Upper lobe of right lung (tissue), 1 donor: Measurements from ENCODE around the gene ZNF275. TPM values are rescaled to one million over a fixed set of nuclear protein-coding genes. Genes with fewer than 3 reads are reported as not detected.

Experiments
- ATAC-seq: fragments of 200-7000 bp; cut with Tn5 transposase; one replicate; pipeline ENCODE4 v1.9.1; 2020; ENCODE audit warnings: mild to moderate bottlenecking, moderate library complexity
- DNase-seq: peaks from one replicate; pipeline ENCODE4 v3.0.0-alpha.2; 2020
- H3K27ac ChIP-seq: fragments of 200-600 bp; one replicate; pipeline ENCODE4 v1.8.0; 2022
- H3K27me3 ChIP-seq: fragments of 200-600 bp; one replicate; pipeline ENCODE4 v1.8.0; 2022; ENCODE audit warnings: mild to moderate bottlenecking
- H3K36me3 ChIP-seq: fragments of 200-600 bp; one replicate; pipeline ENCODE4 v1.8.0; 2022
- H3K4me1 ChIP-seq: fragments of 200-600 bp; one replicate; pipeline ENCODE4 v1.8.0; 2022
- H3K4me3 ChIP-seq: fragments of 200-600 bp; one replicate; pipeline ENCODE4 v1.8.0; 2022; ENCODE audit warnings: mild to moderate bottlenecking
- H3K9me3 ChIP-seq: fragments of 200-600 bp; one replicate; pipeline ENCODE4 v1.8.0; 2022
- intact Hi-C: fragments of 100-400 bp; cut with DNase I; formaldehyde crosslinking; loops from one replicate; pipeline ENCODE4 v1.11.0; 2022
- total RNA-seq: library from RNA; stranded (reverse); fragmentation: NEBNext Ultra II Directional; extraction: Animal tissue kit (Norgen Biotek cat#: 25700); gene quantifications from one replicate; pipeline ENCODE4 v1.2.1, GENCODE V29; 2021
- TF ChIP-seq, protein P1 (sequence below): fragments of 200-600 bp; IDR thresholded peaks from one replicate; pipeline ENCODE4 v1.8.0; 2022; ENCODE audit warnings: antibody characterized with exemption
- donor health status: DM: no; HTN: yes; CAD: no; lungs with severe emphysema.

Gene ZNF275
- total RNA-seq, 1 donor from 2014 or later: 9.0 TPM

DNA sequence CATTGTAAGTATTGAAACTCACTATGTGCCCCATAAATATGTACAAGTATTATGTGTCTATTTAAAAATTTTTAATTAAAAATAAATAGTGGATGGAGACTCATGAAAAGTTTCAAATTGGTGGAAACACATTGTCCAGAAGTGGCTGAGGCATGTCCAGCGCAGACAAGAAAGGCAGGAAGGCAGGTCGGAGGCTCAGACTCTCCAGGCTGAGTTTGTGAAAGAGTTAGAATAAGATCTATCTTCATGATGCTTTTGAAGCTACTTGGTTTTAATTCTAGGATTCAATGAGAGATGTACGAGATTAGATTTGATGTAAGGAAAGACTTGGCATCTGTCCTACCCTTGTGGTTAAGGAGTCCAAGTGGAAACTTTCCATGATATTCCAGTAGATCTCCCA, 32.2 kb upstream of the ZNF275 start:
- no peaks in the 10 kb centered on the region for H3K36me3 ChIP-seq
- ATAC-seq (no peak), DNase-seq (no peak)
- H3K4me3 ChIP-seq: no peak overlapping the region
- no peaks in the 10 kb centered on the region for H3K27me3 ChIP-seq
- H3K9me3 ChIP-seq: no peaks in the 10 kb centered on the region
- intact Hi-C loops: no loop called here
- H3K27ac ChIP-seq: no peak overlapping the region
- H3K4me1 ChIP-seq: no peaks in the 10 kb centered on the region
- TF ChIP-seq, protein P1, sequence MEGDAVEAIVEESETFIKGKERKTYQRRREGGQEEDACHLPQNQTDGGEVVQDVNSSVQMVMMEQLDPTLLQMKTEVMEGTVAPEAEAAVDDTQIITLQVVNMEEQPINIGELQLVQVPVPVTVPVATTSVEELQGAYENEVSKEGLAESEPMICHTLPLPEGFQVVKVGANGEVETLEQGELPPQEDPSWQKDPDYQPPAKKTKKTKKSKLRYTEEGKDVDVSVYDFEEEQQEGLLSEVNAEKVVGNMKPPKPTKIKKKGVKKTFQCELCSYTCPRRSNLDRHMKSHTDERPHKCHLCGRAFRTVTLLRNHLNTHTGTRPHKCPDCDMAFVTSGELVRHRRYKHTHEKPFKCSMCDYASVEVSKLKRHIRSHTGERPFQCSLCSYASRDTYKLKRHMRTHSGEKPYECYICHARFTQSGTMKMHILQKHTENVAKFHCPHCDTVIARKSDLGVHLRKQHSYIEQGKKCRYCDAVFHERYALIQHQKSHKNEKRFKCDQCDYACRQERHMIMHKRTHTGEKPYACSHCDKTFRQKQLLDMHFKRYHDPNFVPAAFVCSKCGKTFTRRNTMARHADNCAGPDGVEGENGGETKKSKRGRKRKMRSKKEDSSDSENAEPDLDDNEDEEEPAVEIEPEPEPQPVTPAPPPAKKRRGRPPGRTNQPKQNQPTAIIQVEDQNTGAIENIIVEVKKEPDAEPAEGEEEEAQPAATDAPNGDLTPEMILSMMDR: no peak

DNA sequence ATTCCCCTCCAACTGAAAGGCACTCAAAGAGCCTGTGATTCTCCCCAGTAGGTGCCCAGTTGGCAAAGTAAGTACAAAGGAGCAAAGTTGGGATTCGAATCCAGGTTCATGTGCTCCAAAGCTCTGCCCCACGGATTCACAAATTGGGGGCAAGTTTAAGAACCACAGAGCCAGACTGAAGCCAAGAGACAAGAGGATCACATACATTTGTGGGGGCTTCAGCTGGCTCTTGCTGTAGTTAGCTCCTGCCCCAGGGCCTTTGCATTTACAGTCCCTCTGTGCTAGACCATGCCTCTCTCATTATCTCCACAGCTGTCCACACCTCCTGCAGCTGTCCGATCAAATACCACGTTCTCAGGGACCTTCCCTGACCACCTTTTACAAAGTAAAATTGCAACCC, 31.2 kb upstream of the ZNF275 start:
- H3K27me3 ChIP-seq: no peaks in the 10 kb centered on the region
- intact Hi-C loops: no loop called here
- no peak for ATAC-seq
- H3K27ac ChIP-seq: no peak overlapping the region
- H3K9me3 ChIP-seq: no peaks in the 10 kb centered on the region
- no peaks in the 10 kb centered on the region for H3K36me3 ChIP-seq
- no peak overlapping the region for H3K4me3 ChIP-seq
- DNase-seq: no peak
- no peaks in the 10 kb centered on the region for H3K4me1 ChIP-seq
- TF ChIP-seq, protein P1: no peak

DNA sequence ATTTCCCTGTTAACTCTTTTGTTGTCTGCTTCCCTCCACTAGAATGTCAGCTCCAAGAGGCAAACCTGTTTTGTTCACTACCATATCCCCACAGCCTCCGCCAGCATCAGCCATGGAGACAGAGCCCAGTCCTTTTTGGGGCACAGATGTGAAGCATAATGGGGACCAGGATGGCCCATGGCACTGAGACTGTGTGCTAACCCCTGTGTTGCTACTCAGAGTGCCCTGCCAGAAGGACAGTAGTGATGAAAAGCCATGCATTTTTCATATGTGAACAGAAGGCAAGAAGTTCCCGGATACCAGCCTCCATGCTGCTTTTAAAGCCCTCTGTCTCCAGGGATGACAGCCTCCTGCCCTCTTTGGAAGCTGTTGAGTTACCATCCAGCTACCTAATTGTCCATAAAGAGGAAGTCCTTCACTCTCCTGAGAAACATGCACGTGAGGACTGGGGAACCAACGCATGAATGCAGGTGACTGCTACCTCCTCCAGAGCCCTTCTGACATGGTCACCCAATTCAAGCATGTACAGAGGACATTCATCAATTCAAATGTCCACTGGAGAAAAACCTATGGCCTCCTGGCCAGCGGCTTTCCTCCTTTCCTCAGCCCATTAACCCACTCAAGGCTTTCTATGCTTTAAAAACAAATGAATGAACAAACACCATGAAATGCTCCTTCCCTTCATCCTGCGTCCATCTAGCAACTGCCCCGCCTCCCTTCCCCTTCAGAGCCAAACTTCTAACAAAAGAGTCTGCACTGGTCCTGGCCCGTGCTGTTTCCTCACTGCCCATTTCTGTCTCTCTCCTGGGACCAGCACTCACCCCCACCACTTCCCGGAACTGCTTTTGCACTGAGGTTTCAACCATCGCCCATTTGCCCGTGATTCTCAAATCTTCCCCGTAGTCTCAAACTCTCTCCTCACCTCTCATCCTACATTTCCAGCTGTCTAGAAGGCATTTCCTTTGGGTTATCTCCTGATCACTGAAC, 30.4 kb upstream of the ZNF275 start:
- TF ChIP-seq, protein P1: no peak
- ATAC-seq (no peak), DNase-seq (no peak)
- Histone ChIP-seq H3K27me3 (no peaks in the 10 kb centered on the region), H3K36me3 (no peaks in the 10 kb centered on the region), H3K9me3 (no peaks in the 10 kb centered on the region), H3K4me3 (no peak overlapping the region), H3K4me1 (no peaks in the 10 kb centered on the region), H3K27ac (no peak overlapping the region)
- intact Hi-C loops: no loop called here

DNA sequence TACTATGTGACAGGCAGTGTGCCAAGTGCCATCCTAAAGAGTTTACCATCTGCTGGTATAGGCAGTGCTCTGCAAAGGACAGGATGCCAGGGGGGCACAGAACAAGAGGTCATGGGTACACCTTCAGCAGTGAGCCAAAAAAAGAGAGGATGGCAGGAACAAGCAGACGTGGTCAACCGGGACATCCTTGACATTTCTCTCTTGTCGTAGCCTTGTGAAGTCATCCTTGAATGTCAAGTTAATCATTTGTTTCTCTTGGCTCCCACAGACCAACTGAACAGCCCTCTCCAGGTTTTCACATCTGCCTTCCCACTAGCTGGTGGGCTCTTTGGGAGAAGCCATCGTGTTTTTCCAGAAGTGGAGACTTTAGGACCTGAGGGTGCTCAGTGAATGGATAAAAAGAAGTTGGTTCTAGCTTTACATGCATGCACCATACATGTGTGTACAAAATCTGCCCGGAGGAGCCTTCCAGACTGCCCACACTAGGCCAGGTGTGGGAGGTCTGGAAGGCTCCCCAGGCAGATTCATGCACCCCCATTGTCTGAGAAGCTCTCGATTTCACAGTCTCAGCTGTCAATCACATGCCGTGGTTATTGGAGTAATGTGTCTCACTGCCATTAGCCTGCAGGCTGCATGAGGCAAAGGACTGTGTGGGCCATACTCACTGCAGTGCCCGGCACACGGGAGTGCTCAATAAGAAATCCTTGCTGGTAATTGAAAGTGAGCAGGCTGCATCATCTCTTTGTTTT, 28.8 kb upstream of the ZNF275 start:
- no peaks in the 10 kb centered on the region for H3K9me3 ChIP-seq
- no peak overlapping the region for H3K27ac ChIP-seq
- no peaks in the 10 kb centered on the region for H3K4me1 ChIP-seq
- no peaks in the 10 kb centered on the region for H3K27me3 ChIP-seq
- H3K4me3 ChIP-seq: no peak overlapping the region
- H3K36me3 ChIP-seq: no peaks in the 10 kb centered on the region
- no peak for ATAC-seq
- DNase-seq: no peak
- intact Hi-C loops: no loop called here
- TF ChIP-seq, protein P1: no peak

DNA sequence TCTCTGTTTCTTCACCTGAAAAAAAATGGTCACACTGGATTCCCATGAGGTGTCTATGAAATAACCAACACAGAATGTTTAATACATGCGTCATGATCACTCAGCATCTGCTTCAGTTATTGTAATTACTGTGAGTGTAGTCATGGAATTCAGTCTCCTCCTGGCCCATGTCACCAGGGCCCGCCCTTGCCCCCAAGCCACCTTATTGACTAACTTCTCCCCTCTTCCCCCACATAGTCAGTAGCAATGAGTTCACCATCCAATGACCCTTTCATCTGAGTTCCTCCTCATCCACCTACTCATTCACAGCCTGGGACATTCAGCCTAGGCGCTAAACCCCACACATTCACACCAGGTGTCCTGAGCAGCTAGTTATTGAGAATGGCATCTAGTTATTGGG, 28.0 kb upstream of the ZNF275 start:
- ATAC-seq: no peak
- intact Hi-C loops: no loop called here
- H3K36me3 ChIP-seq: no peaks in the 10 kb centered on the region
- TF ChIP-seq, protein P1: no peak
- no peaks in the 10 kb centered on the region for H3K4me1 ChIP-seq
- no peak overlapping the region for H3K27ac ChIP-seq
- H3K9me3 ChIP-seq: no peaks in the 10 kb centered on the region
- no peaks in the 10 kb centered on the region for H3K27me3 ChIP-seq
- no peak overlapping the region for H3K4me3 ChIP-seq
- no peak for DNase-seq
